A549 (cell line): ENCODE data around the gene ABITRAM. TPM values are rescaled to one million over a fixed set of nuclear protein-coding genes. Genes with fewer than 3 reads are reported as not detected.
"Not testable (repeated sequence)": the region's sequence is repeated elsewhere in the genome, so short reads cannot be mapped to it uniquely, and the experiment has no call there.

ENCODE experiments used
- ATAC-seq, 2 experiments: fragments of 200-7000 bp in 1 of 2; fragments of >200 bp in 1 of 2; cut with Nextera tagmentation in 1 of 2; cut with Tn5 transposase in 1 of 2; 3 replicates each; pipeline versions ENCODE4 v1.8.0 to v1.9.1; 2018 to 2020; ENCODE audit warnings: mild to moderate bottlenecking in 1 of 2, moderate library complexity in 1 of 2
- CTCF ChIA-PET: fragments of 300-600 bp; sonication (Branson Sonifier 250); formaldehyde crosslinking; extraction: SDS; loops from one replicate; lab custom pipeline; 2021; ENCODE audit warnings: antibody characterized with exemption, inconsistent platforms; lab: Yijun Ruan, JAX
- POLR2A ChIA-PET: fragments of 350-600 bp; formaldehyde crosslinking; extraction: SDS; loops from one replicate; lab custom pipeline; 2021; ENCODE audit warnings: antibody characterized with exemption, inconsistent platforms; lab: Yijun Ruan, JAX
- DNase-seq, 2 experiments: peaks; one replicate each; pipeline versions ENCODE4 v3.0.0 to v3.0.0-alpha.2; 2011 to 2016; ENCODE audit warnings: low read depth in 1 of 2, low spot score in 1 of 2
- FAIRE-seq: peaks from 2 replicates; lab custom pipeline; 2011; peaks lifted over from hg19 to GRCh38; lab: Jason Lieb, UNC
- H3K27ac ChIP-seq, 2 experiments: fragments of >200 bp; sonication (Bioruptor Twin); formaldehyde crosslinking; 3 replicates each; pipeline ENCODE4 v1.5.1; 2016 to 2017
- H3K4me1 ChIP-seq: fragments of >200 bp; sonication (Bioruptor Twin); formaldehyde crosslinking; 3 replicates; pipeline ENCODE4 v1.6.1; 2016
- H3K4me2 ChIP-seq: fragments of >200 bp; sonication (Bioruptor Twin); formaldehyde crosslinking; 3 replicates; pipeline ENCODE4 v1.6.1; 2016
- H3K4me3 ChIP-seq: fragments of >200 bp; sonication (Bioruptor Twin); formaldehyde crosslinking; 3 replicates; pipeline ENCODE4 v1.5.1; 2016
- H3K9me3 ChIP-seq: fragments of >200 bp; sonication (Bioruptor Twin); formaldehyde crosslinking; 3 replicates; pipeline ENCODE4 v1.6.1; 2016
- ATOH8 ChIP-seq: fragments of 250-450 bp; sonication (Bioruptor Pico); IDR thresholded peaks from 2 replicates; pipeline ENCODE4 v1.5.0; 2020; ENCODE audit warnings: low read depth, mild to moderate bottlenecking, moderate library complexity
- FOSL2 ChIP-seq, 2 experiments: fragments of 450-650 bp in 1 of 2; fragments of >200 bp in 1 of 2; sonication (Bioruptor Twin) in 1 of 2; formaldehyde crosslinking; IDR thresholded peaks; 2 replicates each; pipeline versions ENCODE4 v1.5.0 to v1.6.1; 2016 to 2020; ENCODE audit warnings: mild to moderate bottlenecking in 1 of 2, moderate library complexity in 1 of 2
- HDAC2 ChIP-seq: fragments of 200-600 bp; sonication (generic); IDR thresholded peaks from 2 replicates; pipeline ENCODE4 v1.6.1; 2016
- HOXB5 ChIP-seq: fragments of 250-450 bp; sonication (Bioruptor Pico); IDR thresholded peaks from 2 replicates; pipeline ENCODE4 v1.5.0; 2020; ENCODE audit warnings: mild to moderate bottlenecking, moderate library complexity
- JUN ChIP-seq, 2 experiments: fragments of >200 bp; sonication (Bioruptor Twin); formaldehyde crosslinking; IDR thresholded peaks; 2 replicates in 1 of 2; 3 replicates in 1 of 2; pipeline ENCODE4 v1.6.1; 2016 to 2017
- NFE2L2 ChIP-seq: fragments of 150-350 bp; conservative IDR thresholded peaks from 2 replicates; pipeline ENCODE4 v1.6.1; 2014; ENCODE audit warnings: low read length
- POLR2A ChIP-seq: IDR thresholded peaks from 2 replicates; pipeline ENCODE4 v1.6.1; 2012; ENCODE audit warnings: mild to moderate bottlenecking, low read length
- RAD21 ChIP-seq, 2 experiments: fragments of >200 bp in 1 of 2; sonication (Bioruptor Twin) in 1 of 2; formaldehyde crosslinking in 1 of 2; IDR thresholded peaks in 1 of 2; conservative IDR thresholded peaks in 1 of 2; 2 replicates in 1 of 2; 3 replicates in 1 of 2; pipeline ENCODE4 v1.6.1; 2012 to 2018; ENCODE audit warnings: inconsistent platforms in 1 of 2
- ZC3H11A ChIP-seq: fragments of 450-650 bp; IDR thresholded peaks from 2 replicates; pipeline ENCODE4 v1.6.1; 2014; ENCODE audit warnings: antibody characterized with exemption, mild to moderate bottlenecking
- WGBS: methylation state at CpG from one replicate; pipeline ENCODE4 v1.1.6; 2017; ENCODE audit errors: missing lambda C conversion rate; 5-methylcytosine and 5-hydroxymethylcytosine counted together
- polyA minus RNA-seq: library from RNA; depleted of rRNA, polyadenylated mRNA; stranded (reverse); fragments of >200 nt; gene quantifications from 2 replicates; pipeline ENCODE4 v1.2.3, GENCODE V29; 2011; rRNA and poly(A)+ RNA removed
- polyA plus RNA-seq, 4 experiments: library from polyadenylated mRNA; depleted of rRNA in 3 of 4; stranded (reverse); fragments of >200 nt; fragmentation: RNase III in 1 of 4; extraction: RNeasy Plus Mini Kit Qiagen cat#74134 plus additional on column Dnase treatment in 1 of 4; gene quantifications; 2 replicates in 3 of 4; 3 replicates in 1 of 4; pipeline ENCODE4 v1.2.3, GENCODE V29; 2011 to 2017
- TF ChIP-seq, protein P1 (sequence below): fragments of >200 bp; sonication (Bioruptor Twin); formaldehyde crosslinking; IDR thresholded peaks from 2 replicates; pipeline ENCODE4 v1.6.1; 2016
- TF ChIP-seq, protein P2 (sequence below): fragments of 450-650 bp; IDR thresholded peaks from 2 replicates; pipeline ENCODE4 v1.6.1; 2014; ENCODE audit warnings: antibody characterized with exemption

The ABITRAM gene
- polyA plus RNA-seq (2011; rRNA removed), result 34.3 and 38.2 TPM in 2 replicates
- polyA plus RNA-seq (2012; cell fraction: cytosol; rRNA removed), result 12.0 and 12.3 TPM in 2 replicates
- polyA plus RNA-seq (2012; cell fraction: nucleus; rRNA removed), result 4.0 and 5.4 TPM in 2 replicates
- polyA plus RNA-seq (2017; fragmentation: RNase III; extraction: RNeasy Plus Mini Kit Qiagen cat#74134 plus additional on column Dnase treatment), result 18.7 to 21.6 TPM (median 19.3 TPM) in 3 replicates
- 4.7 and 6.9 TPM in 2 replicates for polyA minus RNA-seq

DNA sequence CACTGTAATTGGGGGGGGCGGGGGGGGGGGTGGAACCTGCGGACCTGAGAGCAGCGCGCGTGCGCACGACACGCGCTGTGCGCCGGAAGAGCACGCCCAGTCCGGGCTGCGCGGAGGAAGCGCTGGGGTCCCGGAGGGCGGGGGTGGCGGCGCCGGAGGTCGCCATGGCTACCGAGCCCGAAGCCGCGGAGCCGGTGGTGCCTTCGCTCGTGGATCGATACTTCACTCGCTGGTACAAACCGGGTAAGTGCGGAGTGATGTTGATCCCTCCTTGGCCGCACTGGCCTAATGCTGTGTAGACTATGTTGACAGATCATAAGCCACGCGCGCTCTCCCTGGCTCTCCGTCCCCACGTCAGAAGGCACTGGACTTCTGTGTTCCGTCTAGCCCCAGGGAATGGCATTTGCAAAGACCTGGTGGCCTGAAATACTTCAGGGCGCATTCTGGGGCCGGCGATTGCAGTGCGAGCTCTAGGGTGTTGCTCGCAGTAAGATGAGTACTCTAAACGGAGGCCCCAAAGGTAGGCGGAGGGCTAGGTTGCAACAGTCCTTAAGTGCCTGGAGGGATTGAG, at the start of gene ABITRAM:
Gene ABITRAM (plus strand): TSS at position 78 of the 571 bp plus-strand sequence. CDS start 87 bp downstream, at position 165.
- Histone ChIP-seq H3K4me3 (peak within 1 kb of the TSS; percentile 85), H3K4me2 (peak within 1 kb of the TSS; percentile 92), H3K27ac (peak within 1 kb of the TSS; percentile 89 to 94), H3K9me3 (no peaks in the 10 kb centered on the region), H3K4me1 (peaks cover 14% of the 10 kb centered on the region)
- DNase-seq (peak; percentile 73 to 84), ATAC-seq (peak; percentile 91), FAIRE-seq (no peak)
- ChIA-PET CTCF (no interaction called here), POLR2A (interaction anchor here (0.5 to 0.6 kb wide), 2 partner anchors 20 to 361 kb away, joined by 3 read pairs; no protein-coding TSS in a partner anchor)
- 1% methylated on average over 22 of the region's 47 CpGs for WGBS
- no peak for TF ChIP-seq RAD21 (conservative IDR thresholded peaks at IDR 0.05 in 1 of 2, IDR thresholded peaks at IDR 0.05 in 1 of 2)
- peak; percentile 70 for TF ChIP-seq POLR2A
- peak in 1 of 2 experiments; percentile 51; a peak in 1 of 5 replicates for TF ChIP-seq JUN (IDR thresholded peaks at IDR 0.05)

GRCh38 chr9:108884701-108885100, 49.5 kb upstream of the ABITRAM start:
- FAIRE-seq (no peak), ATAC-seq (no peak), DNase-seq (no peak)
- no peak overlapping the region for H3K4me2 ChIP-seq
- no peak overlapping the region for H3K27ac ChIP-seq
- POLR2A ChIA-PET, result no interaction called here
- H3K4me1 ChIP-seq, result peaks cover 23% of the 10 kb centered on the region
- H3K9me3 ChIP-seq, result no peaks in the 10 kb centered on the region
- 92% methylated on average over 3 of the region's 3 CpGs for WGBS
- H3K4me3 ChIP-seq, result no peak overlapping the region
- CTCF ChIA-PET, result interaction anchor here (0.6 to 1.6 kb wide), 3 partner anchors 9 to 38 kb away, joined by 3 to 4 read pairs (median 3); no protein-coding TSS in a partner anchor
- no peak for TF ChIP-seq HDAC2
- TF ChIP-seq HOXB5 (CRISPR knock-in tag), result no peak
- TF ChIP-seq, protein P1, sequence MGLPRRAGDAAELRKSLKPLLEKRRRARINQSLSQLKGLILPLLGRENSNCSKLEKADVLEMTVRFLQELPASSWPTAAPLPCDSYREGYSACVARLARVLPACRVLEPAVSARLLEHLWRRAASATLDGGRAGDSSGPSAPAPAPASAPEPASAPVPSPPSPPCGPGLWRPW, result no peak

- 46% methylated on average over 1 of the region's 1 CpG for WGBS
- TF ChIP-seq FOSL2 (IDR thresholded peaks at IDR 0.05) (0 out of 2 replicates have a peak, but pooled peaks have one; percentile 27), FOSL2 (CRISPR knock-in tag; IDR thresholded peaks at IDR 0.05) (peak; percentile 43), ZC3H11A (no peak), JUN (IDR thresholded peaks at IDR 0.05) (no peak), ATOH8 (CRISPR knock-in tag) (no peak), NFE2L2 (no peak)
- TF ChIP-seq, protein P2, sequence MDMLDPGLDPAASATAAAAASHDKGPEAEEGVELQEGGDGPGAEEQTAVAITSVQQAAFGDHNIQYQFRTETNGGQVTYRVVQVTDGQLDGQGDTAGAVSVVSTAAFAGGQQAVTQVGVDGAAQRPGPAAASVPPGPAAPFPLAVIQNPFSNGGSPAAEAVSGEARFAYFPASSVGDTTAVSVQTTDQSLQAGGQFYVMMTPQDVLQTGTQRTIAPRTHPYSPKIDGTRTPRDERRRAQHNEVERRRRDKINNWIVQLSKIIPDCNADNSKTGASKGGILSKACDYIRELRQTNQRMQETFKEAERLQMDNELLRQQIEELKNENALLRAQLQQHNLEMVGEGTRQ, result no peak
- CTCF ChIA-PET, result interaction anchor here (2.5 kb wide), 1 partner anchor 14 kb away, joined by 7 read pairs; no protein-coding TSS in a partner anchor
- peak; percentile 84 to 86 for ATAC-seq
- Histone ChIP-seq H3K27ac (peak overlapping the region; percentile 57 to 74; a peak in 5 of 6 replicates), H3K4me3 (no peak overlapping the region), H3K4me1 (peaks cover 23% of the 10 kb centered on the region), H3K9me3 (no peaks in the 10 kb centered on the region), H3K4me2 (peak overlapping the region; percentile 46)
- FAIRE-seq, result no peak
- POLR2A ChIA-PET, result no interaction called here
- DNase-seq, result peak; percentile 52 to 71
Observed at GRCh38 chr9:108885643-108886348, 48.4 kb upstream of the ABITRAM start.

GRCh38 chr9:108886594-108887271, 47.5 kb upstream of the ABITRAM start:
- FAIRE-seq, H3K9me3 ChIP-seq, DNase-seq, POLR2A ChIA-PET, H3K4me3 ChIP-seq, ATAC-seq: not testable (repeated sequence)
- CTCF ChIA-PET, result interaction anchor here (0.7 to 2.5 kb wide), 3 partner anchors 13 to 40 kb away, joined by 3 to 7 read pairs (median 3); no protein-coding TSS in a partner anchor
- Histone ChIP-seq H3K4me1 (peaks cover 23% of the 10 kb centered on the region), H3K4me2 (peak overlapping the region; percentile 46; the same call in 1 of the 3 replicates), H3K27ac (peak overlapping the region; percentile 57 to 74; a peak in 5 of 6 replicates)
- 87% methylated on average over 3 of the region's 3 CpGs for WGBS
